SH-SY5Y (cell line): ENCODE data around the gene DGKG.

Experiments
- GATA2 ChIP-seq: IDR thresholded peaks from 2 replicates; pipeline ENCODE4 v1.6.1; 2011; ENCODE audit warnings: mild to moderate bottlenecking, low read depth, low read length
- GATA3 ChIP-seq: IDR thresholded peaks from 2 replicates; pipeline ENCODE4 v1.6.1; 2011; ENCODE audit warnings: low read depth, mild to moderate bottlenecking, low read length, moderate library complexity

- no peak for TF ChIP-seq GATA3
- TF ChIP-seq GATA2: no peak
Observed at GRCh38 chr3:186223476-186223875, 138.6 kb downstream of the DGKG start.
